ENCODE results near the gene DTX3. TPM values are rescaled to one million over a fixed set of nuclear protein-coding genes. Genes with fewer than 3 reads are reported as not detected.

DTX3 gene
- total RNA-seq, 1 experiment from 2014 or later: 67.5 TPM

GRCh38 chr12:57593187-57593586 lies 11.4 kb upstream of the DTX3 start:
- no peak overlapping the region for H3K27ac Mint-ChIP-seq
- Histone ChIP-seq H4K5ac (ENCODE audit: insufficient read length, low read depth, low read length) (no peak overlapping the region), H3K56ac (ENCODE audit: insufficient read length, low read depth, low read length) (no peak overlapping the region), H3K4ac (ENCODE audit: low read depth, low read length) (no peak overlapping the region), H2BK15ac (ENCODE audit: low read depth, low read length) (no peak overlapping the region), H3K14ac (ENCODE audit: insufficient read depth, low read length) (no peak overlapping the region), H3K23me2 (ENCODE audit: insufficient read length, low read depth, low read length, poor library complexity, severe bottlenecking) (peaks cover 16% of the 10 kb centered on the region), H3K79me2 (ENCODE audit: insufficient read depth, low read length) (peaks cover 3% of the 10 kb centered on the region; the same call in 1 of the 2 replicates), H3K9ac (ENCODE audit: extremely low read depth, insufficient read length, low read length) (no peak overlapping the region), H3K9me3 (ENCODE audit: control insufficient read depth, low read depth, low read length) (no peaks in the 10 kb centered on the region), H3K4me1 (ENCODE audit: insufficient read depth, low read length) (peaks cover 5% of the 10 kb centered on the region; the same call in 1 of the 2 replicates), H2BK120ac (ENCODE audit: low read depth, low read length, poor library complexity, severe bottlenecking) (no peak overlapping the region), H3T11ph (ENCODE audit: low read length) (no peak overlapping the region), H2BK20ac (ENCODE audit: low read depth, low read length, poor library complexity, severe bottlenecking) (no peak overlapping the region), H3K23ac (ENCODE audit: insufficient read length, low read depth, low read length) (no peak overlapping the region), H4K20me1 (ENCODE audit: control insufficient read depth, insufficient read depth, insufficient read length) (no peaks in the 10 kb centered on the region), H4K91ac (ENCODE audit: insufficient read length, low read depth, low read length) (no peak overlapping the region), H4K8ac (replicated peaks; ENCODE audit: insufficient read length, low read depth, low read length) (no peak overlapping the region), H3K27ac (ENCODE audit: insufficient read length, low read depth, low read length) (no peak overlapping the region), H2BK5ac (ENCODE audit: insufficient read length, low read length) (no peak overlapping the region), H3K4me2 (ENCODE audit: insufficient read depth, insufficient read length, low read length) (no peak overlapping the region), H2AK5ac (ENCODE audit: insufficient read length, low read length) (no peak overlapping the region), H3K27me3 (ENCODE audit: insufficient read depth, low read length) (no peaks in the 10 kb centered on the region), H3K79me1 (ENCODE audit: insufficient read depth, low read depth, low read length, poor library complexity, severe bottlenecking) (peaks cover 8% of the 10 kb centered on the region), H2AFZ (ENCODE audit: low read length) (no peak overlapping the region), H3K18ac (ENCODE audit: insufficient read length, low read depth, low read length) (no peak overlapping the region), H2BK12ac (ENCODE audit: insufficient read length, low read depth, low read length) (no peak overlapping the region)
- TF ChIP-seq CTCF (conservative IDR thresholded peaks at IDR 0.05): no peak
- H3K4me3 Mint-ChIP-seq: no peak overlapping the region; a peak in 1 of 5 replicates
- H3K4me1 Mint-ChIP-seq: peaks cover 15 to 20% of the 10 kb centered on the region in 2 experiments
- no peaks in the 10 kb centered on the region for H3K27me3 Mint-ChIP-seq (ENCODE audit: low read depth)
- H3K36me3 Mint-ChIP-seq (ENCODE audit: insufficient read depth in 1 of 3, low read depth in 3 of 3): peaks cover 4 to 30% (median 14%) of the 10 kb centered on the region in 3 experiments; a peak in 6 of 7 replicates
- no CpG with 5 or more reads among the region's 4 CpGs for WGBS (ENCODE audit: extremely low coverage, insufficient read length, low lambda C conversion rate)
- no peak for DNase-seq
- H3K9me3 Mint-ChIP-seq: no peaks in the 10 kb centered on the region
